Measurements from ENCODE around the gene SRP68. TPM values are rescaled to one million over a fixed set of nuclear protein-coding genes. Genes with fewer than 3 reads are reported as not detected.
"Not testable (repeated sequence)": the region's sequence is repeated elsewhere in the genome, so short reads cannot be mapped to it uniquely, and the experiment has no call there.

Gene SRP68
- total and polyA plus RNA-seq, 2 of the 4 experiments (the other 2 are of a cell fraction) = 47.1 to 82.6 TPM

- no peak for TF ChIP-seq RFX5 (IDR thresholded peaks at IDR 0.05; ENCODE audit: low read depth, low read length)
Measured at GRCh38 chr17:76078860-76079534, 6.7 kb upstream of the SRP68 start, which contains the start of gene ZACN (continued).

- H3K27ac ChIP-seq (ENCODE audit: insufficient read depth, low read length); ATAC-seq (ENCODE audit: low read depth); H3K56ac ChIP-seq (ENCODE audit: extremely low read depth, insufficient read depth, low read length); H3K9ac ChIP-seq (ENCODE audit: low read depth, low read length); BruUV-seq (replicated peaks); H3K23ac ChIP-seq (ENCODE audit: low read depth, low read length); H3K4me1 ChIP-seq (ENCODE audit: control insufficient read depth, insufficient read depth, low read length); H3K9me1 ChIP-seq (ENCODE audit: insufficient read depth, low read length); H4K91ac ChIP-seq (ENCODE audit: insufficient read depth, low read depth, low read length); H3K79me1 ChIP-seq (ENCODE audit: low read depth in 1 of 2, low read length in 2 of 2); H3K4me2 ChIP-seq (ENCODE audit: low read depth, low read length); H3K14ac ChIP-seq (replicated peaks; ENCODE audit: low read depth, low read length); H4K8ac ChIP-seq (ENCODE audit: low read depth in 2 of 2, low read length in 2 of 2); DNase-seq; H2BK20ac ChIP-seq (ENCODE audit: low read depth, low read length); CTCF ChIA-PET; H2BK5ac ChIP-seq (ENCODE audit: low read depth, low read length, poor library complexity, severe bottlenecking); H2AK9ac ChIP-seq (replicated peaks; ENCODE audit: low read depth, low read length, poor library complexity); in situ Hi-C loops (cut with MboI; ENCODE audit: low sequenced_read_pairs); H3K9me3 ChIP-seq (ENCODE audit: control insufficient read depth, insufficient read depth, low read length); dilution Hi-C loops (cut with HindIII; ENCODE audit: low sequenced_read_pairs, unreplicated experiment); H2AFZ ChIP-seq (replicated peaks; ENCODE audit: low read length, poor library complexity); POLR2A ChIA-PET (ENCODE audit: unreplicated experiment); H3K4ac ChIP-seq (ENCODE audit: low read depth, low read length); H4K5ac ChIP-seq (ENCODE audit: low read depth, low read length); H3K4me3 ChIP-seq (ENCODE audit: insufficient read depth, low read depth, low read length); H3K18ac ChIP-seq (ENCODE audit: low read depth, low read length); H2BK120ac ChIP-seq (ENCODE audit: low read depth, low read length); H2AK5ac ChIP-seq (ENCODE audit: low read depth, low read length); H2BK15ac ChIP-seq (ENCODE audit: low read depth, low read length): not testable (repeated sequence)
- intact Hi-C loops (cut with micrococcal nuclease) = loop anchor here (10.0 kb wide), 1 partner anchor 174 kb away; the partner anchor contains the start of gene MRPL38
- 100% methylated on average over 1 of the region's 5 CpGs; no CpG with 5 or more reads in 1 of the 2 experiments for WGBS, 2 experiments (ENCODE audit: extremely low coverage in 2 of 2, insufficient read length in 1 of 2)
- peaks cover 65% of the 10 kb centered on the region for H3K27me3 ChIP-seq (ENCODE audit: control insufficient read depth, insufficient read depth, low read length)
- peaks cover 11% of the 10 kb centered on the region; the same call in 1 of the 2 replicates for H3K36me3 ChIP-seq (ENCODE audit: control insufficient read depth, insufficient read depth, low read length)
- peaks cover 14% of the 10 kb centered on the region for H4K20me1 ChIP-seq (ENCODE audit: insufficient read depth, low read length)
Measured at GRCh38 chr17:76078370-76078769, 6.1 kb upstream of the SRP68 start.

Data from IMR-90 (cell line).